Epithelial cell of proximal tubule (primary cell): ENCODE results near the gene SEZ6L2. TPM values are rescaled to one million over a fixed set of nuclear protein-coding genes. Genes with fewer than 3 reads are reported as not detected.
A peak's percentile ranks its signal among the peaks of the same experiment; 100 is the strongest.

Source experiments
- DNase-seq: peaks from one replicate; pipeline ENCODE4 v3.0.0-alpha.2; 2011; ENCODE audit warnings: low read depth
- H3K4me3 ChIP-seq: 2 replicates; pipeline ENCODE4 v1.5.1; 2011; ENCODE audit warnings: low read depth, mild to moderate bottlenecking, low read length
- CTCF ChIP-seq: conservative IDR thresholded peaks from 2 replicates; pipeline ENCODE4 v1.5.1; 2012; ENCODE audit warnings: low read depth, mild to moderate bottlenecking, low read length
- total RNA-seq: library from RNA; depleted of rRNA; stranded (reverse); fragments of >200 nt; gene quantifications from 2 replicates; pipeline ENCODE4 v1.2.3, GENCODE V29; 2015

The SEZ6L2 gene
- total RNA-seq, 1 donor from 2014 or later, result 12.8 TPM

- H3K4me3 ChIP-seq, result peak overlapping the region; percentile 76
- no peak for DNase-seq
- TF ChIP-seq CTCF, result no peak
Measured at GRCh38 chr16:29821643-29822115, 77.7 kb downstream of the SEZ6L2 start.

Other genes starting within 250 kb of the SEZ6L2 start
- gene SPN, start 236.3 kb downstream of the SEZ6L2 start, total RNA-seq, result 0.43 TPM in 1 of 2 replicates, not detected in the other
- 89.9 and 148 TPM in 2 replicates for gene QPRT, start 220.4 kb downstream of the SEZ6L2 start, total RNA-seq
- gene C16orf54, start 153.6 kb downstream of the SEZ6L2 start, total RNA-seq, result not detected in 2 replicates
- not detected in 2 replicates for gene ZG16, start 121.3 kb downstream of the SEZ6L2 start, total RNA-seq
- gene KIF22, start 108.8 kb downstream of the SEZ6L2 start, total RNA-seq, result 105 and 118 TPM in 2 replicates
- gene MAZ, start 93.0 kb downstream of the SEZ6L2 start, total RNA-seq, result 174 and 293 TPM in 2 replicates
- 0.35 TPM in 1 of 2 replicates, not detected in the other for gene PRRT2, start 87.4 kb downstream of the SEZ6L2 start, total RNA-seq
- 62.3 and 63.2 TPM in 2 replicates for gene PAGR1, start 83.4 kb downstream of the SEZ6L2 start, total RNA-seq
- 179 and 205 TPM in 2 replicates for gene MVP, start 79.1 kb downstream of the SEZ6L2 start, total RNA-seq
- gene CDIPT, start 36.3 kb downstream of the SEZ6L2 start, total RNA-seq, result 79.0 and 83.3 TPM in 2 replicates
- gene ASPHD1, start 938 bp upstream of the SEZ6L2 start, total RNA-seq, result 11.1 and 14.2 TPM in 2 replicates
- 6.6 and 17.4 TPM in 2 replicates for gene KCTD13, start 26.7 kb upstream of the SEZ6L2 start, total RNA-seq
- 92.1 and 139 TPM in 2 replicates for gene TMEM219, start 62.5 kb upstream of the SEZ6L2 start, total RNA-seq
- 31.6 and 31.9 TPM in 2 replicates for gene TAOK2, start 74.3 kb upstream of the SEZ6L2 start, total RNA-seq
- 9.5 and 14.0 TPM in 2 replicates for gene HIRIP3, start 96.1 kb upstream of the SEZ6L2 start, total RNA-seq
- 86.9 and 108 TPM in 2 replicates for gene INO80E, start 96.7 kb upstream of the SEZ6L2 start, total RNA-seq
- 0.17 and 0.22 TPM in 2 replicates for gene DOC2A, start 111.5 kb upstream of the SEZ6L2 start, total RNA-seq
- not detected in 2 replicates for gene C16orf92, start 123.6 kb upstream of the SEZ6L2 start, total RNA-seq
- not detected in 2 replicates for gene TLCD3B, start 131.7 kb upstream of the SEZ6L2 start, total RNA-seq
- gene ALDOA, start 166.2 kb upstream of the SEZ6L2 start, total RNA-seq, result 1,398 and 2,089 TPM in 2 replicates
- gene PPP4C, start 176.4 kb upstream of the SEZ6L2 start, total RNA-seq, result 98.4 and 178 TPM in 2 replicates
- gene TBX6, start 192.4 kb upstream of the SEZ6L2 start, total RNA-seq, result 0.07 and 1.3 TPM in 2 replicates
- 16.0 and 41.3 TPM in 2 replicates for gene YPEL3, start 196.7 kb upstream of the SEZ6L2 start, total RNA-seq
- 0.72 TPM in 1 of 2 replicates, not detected in the other for gene GDPD3, start 214.0 kb upstream of the SEZ6L2 start, total RNA-seq
- gene MAPK3, start 223.7 kb upstream of the SEZ6L2 start, total RNA-seq, result 33.6 and 34.4 TPM in 2 replicates